AG20443 (cell line): Measurements from ENCODE around the gene BCL2L13.
"Not testable (repeated sequence)": the region's sequence is repeated elsewhere in the genome, so short reads cannot be mapped to it uniquely, and the experiment has no call there.

Source experiments
- DNase-seq: peaks from one replicate; pipeline ENCODE4 v3.0.0; 2012; ENCODE audit warnings: low spot score, mixed read lengths

The BCL2L13 gene

DNA sequence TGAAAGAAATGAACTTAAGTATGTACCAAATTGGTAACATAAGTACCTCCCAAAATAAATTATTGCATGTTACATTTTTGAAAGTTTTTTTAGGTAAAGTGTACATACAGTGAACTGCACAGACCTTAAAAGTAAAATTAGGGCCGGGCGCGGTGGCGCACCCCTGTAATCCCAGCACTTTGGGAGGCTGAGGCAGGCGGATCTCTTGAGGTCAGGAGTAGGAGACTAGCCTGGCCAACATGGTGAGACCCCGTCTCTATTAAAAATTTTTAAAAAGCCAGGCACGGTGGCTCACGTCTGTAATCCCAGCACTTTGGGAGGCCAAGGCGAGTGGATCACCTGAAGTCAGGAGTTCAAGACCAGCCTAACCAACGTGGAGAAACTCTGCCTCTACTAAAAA, 1.7 kb upstream of the BCL2L13 start:
- not testable (repeated sequence) for DNase-seq

- no peak for DNase-seq
Observed at GRCh38 chr22:17637490-17638181, 921 bp upstream of the BCL2L13 start.

DNA sequence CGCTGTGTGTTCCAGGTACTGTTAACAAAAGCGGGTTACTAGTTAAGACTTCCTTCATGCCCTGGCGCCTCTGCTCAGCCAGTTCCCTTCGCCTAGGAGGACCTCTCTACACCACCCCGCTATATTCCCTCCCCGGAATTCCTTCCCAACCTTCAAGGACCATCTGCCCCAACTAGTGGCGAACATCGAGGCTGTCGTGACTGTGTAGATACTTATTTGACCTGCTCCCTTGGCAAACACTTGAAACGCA, 450 bp upstream of the BCL2L13 start:
- DNase-seq: no peak

- DNase-seq: peak; percentile 70
Observed at GRCh38 chr22:17639247-17639741, 737 bp downstream of the BCL2L13 start.

DNA sequence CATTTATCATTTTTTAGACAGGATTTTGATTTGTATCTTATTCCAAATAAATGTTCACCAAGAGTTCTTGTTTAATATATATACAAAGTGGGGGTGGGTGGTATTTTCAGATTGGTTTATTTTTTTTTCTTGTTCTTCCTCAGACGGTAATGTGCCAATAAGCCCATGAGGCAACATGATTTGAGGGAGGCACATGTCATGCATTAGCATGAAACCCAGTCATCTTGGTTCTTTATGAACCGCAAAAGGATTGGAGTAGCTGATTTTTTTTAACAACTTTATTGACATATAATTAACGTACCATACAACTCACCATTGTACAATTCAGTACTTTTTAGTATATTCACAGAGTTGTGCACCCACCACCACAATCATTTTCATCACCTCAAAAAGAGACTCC, 2.7 kb downstream of the BCL2L13 start:
- DNase-seq: no peak

GRCh38 chr22:17642357-17642756, 3.8 kb downstream of the BCL2L13 start:
- not testable (repeated sequence) for DNase-seq

DNA sequence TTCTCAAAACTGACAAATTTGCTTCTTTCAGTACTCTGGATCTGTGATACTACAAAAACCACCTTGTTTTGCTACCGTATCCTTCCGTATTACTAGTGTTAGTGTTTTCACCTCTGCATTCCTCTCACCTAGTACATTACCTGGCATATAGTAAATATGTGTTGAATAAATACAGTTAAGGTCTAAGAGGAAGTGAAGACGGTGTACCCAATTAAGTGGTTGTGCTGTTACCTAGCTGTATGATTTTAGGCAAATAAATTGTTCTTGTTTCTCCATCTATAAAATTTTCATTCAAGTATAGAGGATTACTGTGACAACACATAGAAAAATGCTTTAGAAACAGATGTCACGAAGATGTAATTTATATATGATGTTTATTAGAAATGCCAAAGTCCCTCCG, 8.9 kb downstream of the BCL2L13 start:
- DNase-seq: no peak

DNA sequence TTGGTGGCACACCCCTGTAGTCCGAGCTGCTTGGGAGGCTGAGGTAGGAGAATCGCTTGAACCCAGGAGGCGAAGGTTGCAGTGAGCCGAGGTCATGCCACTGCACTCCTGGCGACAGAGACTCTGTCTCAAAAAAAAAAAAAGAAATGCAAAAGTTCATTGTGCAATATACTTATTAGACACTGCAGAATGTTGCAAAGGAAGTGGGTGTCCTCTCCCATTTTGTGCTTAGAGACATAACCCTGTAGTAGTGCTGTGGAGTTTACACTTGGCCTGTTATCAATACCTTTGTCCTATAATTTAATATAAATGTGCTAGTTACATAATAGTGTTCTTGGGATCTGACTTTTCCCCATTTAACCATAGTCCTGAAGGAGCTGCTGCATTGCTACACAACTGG, 9.4 kb downstream of the BCL2L13 start:
- DNase-seq: no peak

- DNase-seq: no peak
Observed at GRCh38 chr22:17648569-17648968, 10.0 kb downstream of the BCL2L13 start.

GRCh38 chr22:17655289-17655688, 16.7 kb downstream of the BCL2L13 start:
- DNase-seq: no peak

DNA sequence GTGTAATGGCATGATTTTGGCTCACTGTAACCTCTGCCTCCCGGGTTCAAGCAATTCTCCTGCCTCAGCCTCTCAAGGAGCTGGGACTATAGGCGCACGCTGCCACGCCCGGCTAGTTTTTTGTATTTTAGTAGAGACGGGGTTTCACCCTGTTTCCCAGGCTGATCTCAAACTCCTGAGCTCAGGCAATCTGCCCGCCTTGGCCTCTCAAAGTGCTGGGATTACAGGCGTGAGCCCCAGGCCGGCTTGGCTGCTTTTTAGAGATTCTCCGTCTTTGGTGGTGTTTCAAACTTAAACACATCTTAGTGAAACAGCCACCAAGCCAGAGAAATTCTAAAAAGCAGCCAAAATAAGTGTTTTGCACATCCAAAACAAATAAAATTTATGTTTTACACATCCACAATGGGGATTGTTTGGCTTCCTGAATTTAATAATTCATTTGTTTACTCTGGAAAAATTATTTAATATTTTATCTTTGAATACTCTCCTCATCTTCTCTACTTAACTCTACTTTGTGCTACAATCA, 18.4 kb downstream of the BCL2L13 start:
- DNase-seq: no peak

GRCh38 chr22:17664414-17665055, 26.0 kb downstream of the BCL2L13 start:
- DNase-seq: no peak

DNA sequence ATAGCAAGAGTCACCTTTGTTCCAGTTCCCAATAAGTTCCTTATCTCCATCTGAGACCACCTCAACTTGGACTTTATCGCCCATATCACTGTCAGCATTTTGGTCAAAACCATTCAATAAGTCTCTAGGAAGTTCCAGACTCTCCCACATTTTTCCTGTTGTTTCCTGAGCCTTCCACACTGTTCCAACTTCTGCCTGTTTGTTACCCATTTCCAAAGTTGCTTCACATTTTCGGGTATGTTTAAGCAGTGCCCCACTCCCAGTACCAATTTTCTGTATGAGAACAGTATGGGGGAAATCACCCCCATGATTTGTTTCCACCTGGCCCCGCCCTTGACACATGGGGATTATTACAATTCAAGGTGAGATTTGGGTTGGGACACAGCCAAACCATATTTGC, 26.7 kb downstream of the BCL2L13 start:
- no peak for DNase-seq

DNA sequence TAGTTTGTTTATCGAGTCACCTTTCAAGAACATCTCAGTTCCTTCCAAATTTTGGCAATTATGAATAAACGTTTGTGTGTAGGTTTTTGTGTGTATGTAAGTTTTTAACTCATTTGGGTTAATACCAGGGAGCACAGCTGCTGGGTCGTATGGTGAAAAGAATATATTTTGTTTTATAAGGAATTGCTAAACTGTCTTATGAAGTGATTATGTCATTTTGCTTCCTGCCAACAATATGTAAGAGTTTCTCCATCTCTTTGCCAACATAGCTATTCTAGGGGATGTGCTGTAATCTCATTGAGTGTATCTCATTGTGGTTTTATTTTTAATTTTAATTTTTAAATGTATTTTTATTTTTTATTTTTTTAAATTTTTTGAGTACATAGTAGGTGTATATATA, 27.3 kb downstream of the BCL2L13 start:
- no peak for DNase-seq

DNA sequence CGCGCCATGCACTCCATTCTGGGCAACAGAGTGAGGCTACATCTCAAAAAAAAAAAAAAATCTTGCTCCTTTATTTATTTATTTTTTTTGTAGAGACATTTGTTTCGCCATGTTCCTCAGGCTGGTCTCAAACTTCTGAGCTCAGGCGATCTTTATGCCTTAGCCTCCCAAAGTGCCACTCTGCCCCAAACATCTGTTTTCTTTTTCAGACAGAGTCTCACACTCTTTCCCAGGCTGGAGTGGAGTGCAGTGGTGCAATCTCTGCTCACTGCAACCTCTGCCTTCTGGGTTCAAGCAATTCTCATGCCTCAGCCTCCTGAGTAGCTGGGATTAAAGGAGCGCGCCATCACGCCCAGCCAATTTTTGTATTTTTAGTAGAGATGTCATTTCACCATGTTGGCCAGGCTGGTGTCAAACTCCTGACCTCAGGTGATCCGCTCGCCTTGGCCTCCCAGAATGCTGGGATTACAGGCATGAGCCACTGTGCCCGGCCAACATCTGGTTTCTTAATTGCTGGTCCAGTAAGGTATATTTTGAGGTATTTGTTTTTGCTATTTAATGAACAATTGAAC, 33.0 kb downstream of the BCL2L13 start:
- DNase-seq: not testable (repeated sequence)

GRCh38 chr22:17672417-17672991, 33.9 kb downstream of the BCL2L13 start:
- DNase-seq: no peak

DNA sequence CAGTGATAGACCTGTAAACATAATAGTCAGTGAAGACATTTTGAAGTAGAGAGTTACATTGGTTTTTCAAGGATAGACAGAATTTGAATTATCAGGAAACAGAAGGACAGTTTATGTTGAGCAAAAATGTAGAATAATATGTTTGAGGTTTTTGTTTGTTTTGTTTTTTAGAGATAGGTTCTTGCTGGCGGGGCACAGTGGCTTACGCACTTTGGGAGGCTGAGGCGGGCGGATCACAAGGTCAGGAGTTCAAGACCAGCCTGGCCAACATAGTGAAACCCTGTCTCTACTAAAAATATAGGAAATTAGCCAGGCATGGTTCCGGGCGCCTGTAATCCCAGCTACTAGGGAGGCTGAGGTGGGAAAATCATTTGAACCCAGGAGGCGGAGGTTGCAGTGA, 35.6 kb downstream of the BCL2L13 start:
- DNase-seq: no peak

DNA sequence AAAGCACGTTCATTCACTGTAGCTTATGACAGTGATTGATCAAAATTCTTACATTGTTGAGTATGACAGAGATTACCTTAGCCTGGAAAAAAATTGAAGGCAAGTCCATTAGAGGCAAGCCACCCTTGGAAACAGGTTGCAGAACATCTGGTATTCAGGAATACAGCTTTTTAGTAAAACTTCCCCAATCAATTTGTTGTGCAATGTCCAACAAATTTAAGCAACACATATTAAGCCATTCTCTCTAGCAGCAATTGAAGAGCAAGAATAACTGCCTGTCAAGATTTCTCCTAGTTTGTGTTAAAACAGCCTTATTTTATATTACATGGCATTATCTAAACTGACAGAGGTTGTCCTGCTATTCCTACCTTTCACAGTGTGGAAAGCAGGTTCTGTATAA, 37.0 kb downstream of the BCL2L13 start:
- no peak for DNase-seq

DNA sequence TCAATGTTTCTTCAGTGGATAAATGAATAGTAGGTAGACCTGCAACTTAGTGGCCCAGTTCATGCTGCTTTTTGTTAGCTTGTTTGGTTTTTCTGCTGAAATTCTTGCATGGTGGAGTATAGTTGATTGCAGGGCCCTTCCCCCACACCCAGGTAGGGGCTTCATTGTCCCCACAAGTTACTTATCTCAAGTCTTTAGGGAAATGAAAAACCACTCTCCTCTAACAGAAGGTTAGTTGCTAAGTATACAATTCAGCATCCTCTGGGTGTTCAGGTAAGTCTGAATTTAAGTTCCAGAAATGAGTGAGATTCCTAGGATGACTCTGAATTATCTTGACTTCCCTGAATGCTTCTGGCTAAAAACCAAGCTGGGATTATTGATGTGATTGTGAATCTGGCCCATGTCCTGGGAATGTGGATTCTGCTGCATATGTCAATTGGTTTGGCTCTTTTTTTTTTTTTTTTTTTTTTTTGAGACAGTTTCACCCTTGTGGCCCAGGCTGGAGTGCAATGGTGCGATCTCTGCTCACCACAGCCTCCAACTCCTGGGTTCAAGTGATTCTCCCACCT, 40.3 kb downstream of the BCL2L13 start:
- no peak for DNase-seq

GRCh38 chr22:17684245-17684644, 45.7 kb downstream of the BCL2L13 start:
- DNase-seq: no peak

GRCh38 chr22:17692841-17693240, 54.3 kb downstream of the BCL2L13 start:
- no peak for DNase-seq

GRCh38 chr22:17694193-17694592, 55.6 kb downstream of the BCL2L13 start:
- DNase-seq: no peak

DNA sequence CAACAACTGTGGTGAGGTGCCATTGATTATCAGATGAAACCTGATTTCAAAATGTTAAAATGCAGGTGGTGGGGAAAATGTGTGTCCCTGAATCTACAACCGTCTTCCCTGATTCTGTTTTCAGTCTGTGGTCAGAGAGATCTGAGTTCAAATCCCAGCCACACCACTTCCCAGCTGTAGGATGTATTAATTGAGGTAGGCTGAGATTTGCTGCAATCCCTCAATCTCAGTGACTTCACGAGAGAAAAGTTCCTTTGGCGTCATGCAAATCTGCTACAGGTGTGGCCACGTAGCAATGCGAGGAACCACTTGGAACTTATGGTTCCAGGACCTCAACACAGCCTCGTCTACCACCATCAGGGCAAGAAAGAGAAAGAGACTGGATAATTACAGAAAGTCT, 56.2 kb downstream of the BCL2L13 start:
- no peak for DNase-seq
